Liver (tissue), 9 donors: ENCODE results near the gene ERVK3-1. TPM values are rescaled to one million over a fixed set of nuclear protein-coding genes. Genes with fewer than 3 reads are reported as not detected.

Experiments
- DNase-seq: peaks from one replicate; pipeline ENCODE4 v3.0.0-alpha.2; 2017; ENCODE audit warnings: low spot score
- H3K27ac ChIP-seq, 2 donors: one replicate each; pipeline ENCODE4 v1.7.0; 2013; ENCODE audit warnings: inconsistent platforms in 2 of 2, low read length in 2 of 2, control low read depth in 1 of 2, low read depth in 1 of 2, mild to moderate bottlenecking in 1 of 2
- H3K27me3 ChIP-seq, 4 donors: one replicate each; pipeline versions ENCODE4 v1.6.1 to v1.7.0; 2013; ENCODE audit warnings: low read length in 3 of 4, inconsistent platforms in 1 of 4, mild to moderate bottlenecking in 1 of 4, moderate library complexity in 1 of 4; ENCODE audit not compliant: control insufficient read depth in 4 of 4, insufficient read depth in 4 of 4
- H3K36me3 ChIP-seq, 4 donors: one replicate each; pipeline versions ENCODE4 v1.6.1 to v1.7.0; 2013; ENCODE audit warnings: low read length in 3 of 4, mild to moderate bottlenecking in 3 of 4, low read depth in 1 of 4, moderate library complexity in 1 of 4; ENCODE audit not compliant: control insufficient read depth in 4 of 4, insufficient read depth in 3 of 4
- H3K4me1 ChIP-seq, 4 donors: one replicate each; pipeline versions ENCODE4 v1.6.1 to v1.7.0; 2013; ENCODE audit warnings: low read length in 3 of 4, mild to moderate bottlenecking in 3 of 4, moderate library complexity in 1 of 4; ENCODE audit not compliant: control insufficient read depth in 4 of 4, insufficient read depth in 4 of 4
- H3K4me3 ChIP-seq, 3 donors: one replicate each; pipeline versions ENCODE4 v1.6.1 to v1.7.0; 2013; ENCODE audit warnings: low read length in 3 of 3, control low read depth in 1 of 3, low read depth in 1 of 3, mild to moderate bottlenecking in 1 of 3
- H3K9ac ChIP-seq, 2 donors: one replicate each; pipeline ENCODE4 v1.7.0; 2013; ENCODE audit warnings: low read length in 2 of 2, mild to moderate bottlenecking in 2 of 2, moderate library complexity in 2 of 2, control low read depth in 1 of 2, low read depth in 1 of 2
- H3K9me3 ChIP-seq, 4 donors: one replicate each; pipeline versions ENCODE4 v1.6.1 to v1.7.0; 2013; ENCODE audit warnings: low read length in 3 of 4; ENCODE audit not compliant: control insufficient read depth in 4 of 4
- CTCF ChIP-seq: fragments of 150-350 bp; IDR thresholded peaks from 2 replicates; pipeline ENCODE4 v1.5.1; 2017; ENCODE audit warnings: improper control_type of control experiment, low read depth, low read length; ENCODE audit not compliant: missing input control
- EGR1 ChIP-seq, 2 donors: IDR thresholded peaks; 2 replicates each; pipeline ENCODE4 v1.6.1; 2016 to 2018; ENCODE audit warnings: antibody characterized with exemption in 2 of 2, low read depth in 2 of 2
- FOXA1 ChIP-seq: IDR thresholded peaks from 2 replicates; pipeline ENCODE4 v1.6.1; 2016; ENCODE audit warnings: antibody characterized with exemption
- FOXA2 ChIP-seq: IDR thresholded peaks from 2 replicates; pipeline ENCODE4 v1.6.1; 2016; ENCODE audit warnings: antibody characterized with exemption
- GABPA ChIP-seq, 2 donors: IDR thresholded peaks in 1 of 2; conservative IDR thresholded peaks in 1 of 2; 2 replicates each; pipeline ENCODE4 v1.6.1; 2016; ENCODE audit warnings: antibody characterized with exemption in 2 of 2, mild to moderate bottlenecking in 1 of 2, moderate library complexity in 1 of 2
- HNF4A ChIP-seq, 2 donors: conservative IDR thresholded peaks; 2 replicates each; pipeline ENCODE4 v1.6.1; 2016; ENCODE audit warnings: antibody characterized with exemption in 2 of 2, mild to moderate bottlenecking in 2 of 2
- HNF4G ChIP-seq: IDR thresholded peaks from 2 replicates; pipeline ENCODE4 v1.6.1; 2016; ENCODE audit warnings: antibody characterized with exemption
- NR2F2 ChIP-seq: IDR thresholded peaks from 2 replicates; pipeline ENCODE4 v1.6.1; 2016; ENCODE audit warnings: antibody characterized with exemption
- RAD21 ChIP-seq, 2 donors: IDR thresholded peaks; 2 replicates each; pipeline ENCODE4 v1.6.1; 2016; ENCODE audit warnings: antibody characterized with exemption in 2 of 2, mild to moderate bottlenecking in 2 of 2
- RXRA ChIP-seq, 2 donors: IDR thresholded peaks; 2 replicates each; pipeline ENCODE4 v1.6.1; 2017 to 2018; ENCODE audit warnings: antibody characterized with exemption in 2 of 2, mild to moderate bottlenecking in 1 of 2
- SP1 ChIP-seq: IDR thresholded peaks from 2 replicates; pipeline ENCODE4 v1.6.1; 2018; ENCODE audit warnings: antibody characterized with exemption, mild to moderate bottlenecking
- TAF1 ChIP-seq: conservative IDR thresholded peaks from 2 replicates; pipeline ENCODE4 v1.6.1; 2016; ENCODE audit warnings: antibody characterized with exemption, mild to moderate bottlenecking
- WGBS: extraction: QIAGEN DNeasy Blood & Tissue Kit; methylation state at CpG from one replicate; pipeline ENCODE4 v1.1.7; 2013; 5-methylcytosine and 5-hydroxymethylcytosine counted together
- polyA plus RNA-seq, 2 donors: library from polyadenylated mRNA; stranded (reverse) in 1 of 2; unstranded in 1 of 2; fragments of 200-250 nt in 1 of 2; fragments of >200 nt in 1 of 2; fragmentation: Nextera tagmentation in 1 of 2; extraction: Ambion mirVana in 1 of 2; gene quantifications; one replicate each; pipeline versions ENCODE4 v1.2.1 to v1.2.3, GENCODE V29; 2013 to 2015
- total RNA-seq, 2 donors: library from RNA; depleted of rRNA; stranded (reverse); fragments of >200 nt; gene quantifications; one replicate each; pipeline ENCODE4 v1.2.3, GENCODE V29; 2014
- TF ChIP-seq, protein P1 (sequence below): IDR thresholded peaks from 2 replicates; pipeline ENCODE4 v1.6.1; 2016; ENCODE audit warnings: antibody characterized with exemption
- TF ChIP-seq, protein P2 (sequence below): IDR thresholded peaks from 2 replicates; pipeline ENCODE4 v1.6.1; 2016; ENCODE audit warnings: antibody characterized with exemption, mild to moderate bottlenecking
- TF ChIP-seq, protein P3 (sequence below): IDR thresholded peaks from 2 replicates; pipeline ENCODE4 v1.6.1; 2016; ENCODE audit warnings: antibody characterized with exemption
- TF ChIP-seq, protein P4 (sequence below): IDR thresholded peaks from 2 replicates; pipeline ENCODE4 v1.6.1; 2016; ENCODE audit warnings: antibody characterized with exemption
- donor health status: healthy.
- donor health status: healthy.
- donor health status: healthy.
- donor health status: healthy.
- donor health status: healthy.

The ERVK3-1 gene
- total and polyA plus RNA-seq, 4 donors, result 17.6 to 31.7 (median 24.7) TPM

DNA sequence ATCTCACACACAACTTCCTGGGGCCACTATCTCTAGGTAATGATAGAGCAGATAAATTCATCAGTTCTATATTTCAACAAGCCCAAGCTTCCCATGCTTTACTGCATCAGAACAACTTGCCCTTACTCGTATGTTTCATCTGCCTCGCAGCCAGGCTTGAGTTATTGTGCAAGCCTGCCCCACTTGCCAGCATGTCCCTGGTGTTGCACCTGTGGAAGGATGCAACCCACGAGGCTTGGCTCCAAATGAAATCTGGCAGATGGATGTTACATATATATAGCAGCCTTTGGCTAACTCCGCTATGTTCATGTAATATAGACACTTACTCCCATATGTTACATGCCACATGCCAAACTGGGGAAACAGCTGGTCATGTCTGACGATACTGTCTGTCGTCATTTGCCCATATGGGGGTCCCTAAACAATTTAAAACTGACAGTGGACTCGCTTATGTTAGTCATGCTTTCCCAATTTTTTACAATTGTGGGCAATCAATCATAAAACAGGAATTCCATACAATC lies 6.2 kb downstream of the ERVK3-1 start:
- Histone ChIP-seq H3K4me3 (no peak overlapping the region), H3K4me1 (peaks cover 2 to 8% (median 6%) of the 10 kb centered on the region in 4 donors), H3K27me3 (no peaks in the 10 kb centered on the region), H3K36me3 (peaks cover 18 to 65% (median 46%) of the 10 kb centered on the region in 4 donors), H3K9me3 (no peaks in the 10 kb centered on the region), H3K9ac (no peak overlapping the region), H3K27ac (no peak overlapping the region)
- no peak for DNase-seq
- TF ChIP-seq, protein P1, sequence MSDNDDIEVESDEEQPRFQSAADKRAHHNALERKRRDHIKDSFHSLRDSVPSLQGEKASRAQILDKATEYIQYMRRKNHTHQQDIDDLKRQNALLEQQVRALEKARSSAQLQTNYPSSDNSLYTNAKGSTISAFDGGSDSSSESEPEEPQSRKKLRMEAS, result no peak
- TF ChIP-seq EGR1 (IDR thresholded peaks at IDR 0.05; ENCODE audit: low read depth in 2 of 2), result no peak
- no peak for TF ChIP-seq HNF4G
- TF ChIP-seq NR2F2, result no peak
- no peak for TF ChIP-seq CTCF
- no peak for TF ChIP-seq RAD21 (IDR thresholded peaks at IDR 0.05)
- TF ChIP-seq TAF1, result no peak
- no peak for TF ChIP-seq GABPA (IDR thresholded peaks at IDR 0.05 in 1 of 2, conservative IDR thresholded peaks at IDR 0.05 in 1 of 2)
- no peak for TF ChIP-seq SP1
- no peak for TF ChIP-seq FOXA1
- TF ChIP-seq, protein P2, sequence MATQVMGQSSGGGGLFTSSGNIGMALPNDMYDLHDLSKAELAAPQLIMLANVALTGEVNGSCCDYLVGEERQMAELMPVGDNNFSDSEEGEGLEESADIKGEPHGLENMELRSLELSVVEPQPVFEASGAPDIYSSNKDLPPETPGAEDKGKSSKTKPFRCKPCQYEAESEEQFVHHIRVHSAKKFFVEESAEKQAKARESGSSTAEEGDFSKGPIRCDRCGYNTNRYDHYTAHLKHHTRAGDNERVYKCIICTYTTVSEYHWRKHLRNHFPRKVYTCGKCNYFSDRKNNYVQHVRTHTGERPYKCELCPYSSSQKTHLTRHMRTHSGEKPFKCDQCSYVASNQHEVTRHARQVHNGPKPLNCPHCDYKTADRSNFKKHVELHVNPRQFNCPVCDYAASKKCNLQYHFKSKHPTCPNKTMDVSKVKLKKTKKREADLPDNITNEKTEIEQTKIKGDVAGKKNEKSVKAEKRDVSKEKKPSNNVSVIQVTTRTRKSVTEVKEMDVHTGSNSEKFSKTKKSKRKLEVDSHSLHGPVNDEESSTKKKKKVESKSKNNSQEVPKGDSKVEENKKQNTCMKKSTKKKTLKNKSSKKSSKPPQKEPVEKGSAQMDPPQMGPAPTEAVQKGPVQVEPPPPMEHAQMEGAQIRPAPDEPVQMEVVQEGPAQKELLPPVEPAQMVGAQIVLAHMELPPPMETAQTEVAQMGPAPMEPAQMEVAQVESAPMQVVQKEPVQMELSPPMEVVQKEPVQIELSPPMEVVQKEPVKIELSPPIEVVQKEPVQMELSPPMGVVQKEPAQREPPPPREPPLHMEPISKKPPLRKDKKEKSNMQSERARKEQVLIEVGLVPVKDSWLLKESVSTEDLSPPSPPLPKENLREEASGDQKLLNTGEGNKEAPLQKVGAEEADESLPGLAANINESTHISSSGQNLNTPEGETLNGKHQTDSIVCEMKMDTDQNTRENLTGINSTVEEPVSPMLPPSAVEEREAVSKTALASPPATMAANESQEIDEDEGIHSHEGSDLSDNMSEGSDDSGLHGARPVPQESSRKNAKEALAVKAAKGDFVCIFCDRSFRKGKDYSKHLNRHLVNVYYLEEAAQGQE, result no peak
- TF ChIP-seq, protein P3, sequence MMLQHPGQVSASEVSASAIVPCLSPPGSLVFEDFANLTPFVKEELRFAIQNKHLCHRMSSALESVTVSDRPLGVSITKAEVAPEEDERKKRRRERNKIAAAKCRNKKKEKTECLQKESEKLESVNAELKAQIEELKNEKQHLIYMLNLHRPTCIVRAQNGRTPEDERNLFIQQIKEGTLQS, result no peak
- TF ChIP-seq FOXA2, result no peak
- no peak for TF ChIP-seq RXRA (IDR thresholded peaks at IDR 0.05)
- TF ChIP-seq, protein P4, sequence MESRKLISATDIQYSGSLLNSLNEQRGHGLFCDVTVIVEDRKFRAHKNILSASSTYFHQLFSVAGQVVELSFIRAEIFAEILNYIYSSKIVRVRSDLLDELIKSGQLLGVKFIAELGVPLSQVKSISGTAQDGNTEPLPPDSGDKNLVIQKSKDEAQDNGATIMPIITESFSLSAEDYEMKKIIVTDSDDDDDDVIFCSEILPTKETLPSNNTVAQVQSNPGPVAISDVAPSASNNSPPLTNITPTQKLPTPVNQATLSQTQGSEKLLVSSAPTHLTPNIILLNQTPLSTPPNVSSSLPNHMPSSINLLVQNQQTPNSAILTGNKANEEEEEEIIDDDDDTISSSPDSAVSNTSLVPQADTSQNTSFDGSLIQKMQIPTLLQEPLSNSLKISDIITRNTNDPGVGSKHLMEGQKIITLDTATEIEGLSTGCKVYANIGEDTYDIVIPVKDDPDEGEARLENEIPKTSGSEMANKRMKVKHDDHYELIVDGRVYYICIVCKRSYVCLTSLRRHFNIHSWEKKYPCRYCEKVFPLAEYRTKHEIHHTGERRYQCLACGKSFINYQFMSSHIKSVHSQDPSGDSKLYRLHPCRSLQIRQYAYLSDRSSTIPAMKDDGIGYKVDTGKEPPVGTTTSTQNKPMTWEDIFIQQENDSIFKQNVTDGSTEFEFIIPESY, result no peak
- WGBS, result 86% methylated on average over 7 of the region's 7 CpGs

GRCh38 chr19:58315580-58315979 lies 10.4 kb downstream of the ERVK3-1 start:
- Histone ChIP-seq H3K4me3 (no peak overlapping the region), H3K36me3 (peaks cover 15 to 45% (median 30%) of the 10 kb centered on the region in 4 donors), H3K9me3 (no peaks in the 10 kb centered on the region), H3K27me3 (no peaks in the 10 kb centered on the region), H3K4me1 (no peaks in the 10 kb centered on the region), H3K27ac (no peak overlapping the region), H3K9ac (no peak overlapping the region)
- no peak for DNase-seq
- 100% methylated on average over 2 of the region's 2 CpGs for WGBS
- no peak for TF ChIP-seq NR2F2
- no peak for TF ChIP-seq HNF4A (conservative IDR thresholded peaks at IDR 0.05)
- no peak for TF ChIP-seq FOXA1
- TF ChIP-seq EGR1 (IDR thresholded peaks at IDR 0.05; ENCODE audit: low read depth in 2 of 2), result no peak
- TF ChIP-seq SP1, result no peak
- TF ChIP-seq, protein P4, result no peak
- TF ChIP-seq, protein P1, result no peak
- TF ChIP-seq, protein P3, result no peak
- no peak for TF ChIP-seq HNF4G
- TF ChIP-seq CTCF, result no peak
